ENCODE measurements around the gene LIN7B. TPM values are rescaled to one million over a fixed set of nuclear protein-coding genes. Genes with fewer than 3 reads are reported as not detected.

Gene LIN7B
- total and polyA plus RNA-seq, 2 of the 13 experiments (the other 11 are each of a cell fraction or from before 2014, with no cell fraction given), result 5.3 to 7.6 TPM

DNA sequence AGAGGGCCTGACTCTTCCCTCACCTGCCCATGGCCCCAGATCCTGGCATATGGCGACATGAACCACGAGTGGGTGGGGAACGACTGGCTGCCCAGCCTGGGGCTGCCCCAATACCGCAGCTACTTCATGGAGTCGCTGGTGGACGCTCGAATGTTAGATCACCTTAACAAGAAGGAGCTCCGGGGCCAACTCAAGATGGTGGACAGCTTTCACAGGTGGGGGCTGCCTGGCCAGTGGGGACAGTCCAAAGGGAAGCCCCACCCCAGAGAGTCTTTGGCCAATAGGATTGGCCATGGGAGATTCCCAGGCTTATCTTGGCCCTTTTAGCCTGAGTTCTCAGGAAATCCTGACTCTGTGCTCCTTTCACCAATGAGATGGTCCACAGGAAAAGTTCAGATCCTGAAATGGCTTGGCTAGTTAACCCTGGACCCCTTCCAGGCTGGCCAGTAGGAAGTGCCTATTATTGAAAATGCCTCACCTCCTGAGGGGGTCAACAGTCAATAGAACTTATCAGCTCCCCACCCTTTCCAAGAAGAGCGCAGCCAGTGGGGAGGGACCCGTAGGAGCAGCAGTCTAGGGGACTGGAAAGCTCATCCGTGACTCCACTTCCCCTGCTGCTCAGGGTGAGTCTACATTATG, 34.0 kb downstream of the LIN7B start (continued):
- TF ChIP-seq, protein P1, sequence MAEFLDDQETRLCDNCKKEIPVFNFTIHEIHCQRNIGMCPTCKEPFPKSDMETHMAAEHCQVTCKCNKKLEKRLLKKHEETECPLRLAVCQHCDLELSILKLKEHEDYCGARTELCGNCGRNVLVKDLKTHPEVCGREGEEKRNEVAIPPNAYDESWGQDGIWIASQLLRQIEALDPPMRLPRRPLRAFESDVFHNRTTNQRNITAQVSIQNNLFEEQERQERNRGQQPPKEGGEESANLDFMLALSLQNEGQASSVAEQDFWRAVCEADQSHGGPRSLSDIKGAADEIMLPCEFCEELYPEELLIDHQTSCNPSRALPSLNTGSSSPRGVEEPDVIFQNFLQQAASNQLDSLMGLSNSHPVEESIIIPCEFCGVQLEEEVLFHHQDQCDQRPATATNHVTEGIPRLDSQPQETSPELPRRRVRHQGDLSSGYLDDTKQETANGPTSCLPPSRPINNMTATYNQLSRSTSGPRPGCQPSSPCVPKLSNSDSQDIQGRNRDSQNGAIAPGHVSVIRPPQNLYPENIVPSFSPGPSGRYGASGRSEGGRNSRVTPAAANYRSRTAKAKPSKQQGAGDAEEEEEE (CRISPR knock-in tag; IDR thresholded peaks at IDR 0.05; ENCODE audit: borderline replicate concordance), result no peak
- TF ChIP-seq, protein P2, sequence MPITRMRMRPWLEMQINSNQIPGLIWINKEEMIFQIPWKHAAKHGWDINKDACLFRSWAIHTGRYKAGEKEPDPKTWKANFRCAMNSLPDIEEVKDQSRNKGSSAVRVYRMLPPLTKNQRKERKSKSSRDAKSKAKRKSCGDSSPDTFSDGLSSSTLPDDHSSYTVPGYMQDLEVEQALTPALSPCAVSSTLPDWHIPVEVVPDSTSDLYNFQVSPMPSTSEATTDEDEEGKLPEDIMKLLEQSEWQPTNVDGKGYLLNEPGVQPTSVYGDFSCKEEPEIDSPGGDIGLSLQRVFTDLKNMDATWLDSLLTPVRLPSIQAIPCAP (CRISPR knock-in tag; IDR thresholded peaks at IDR 0.05; ENCODE audit: low read depth), result no peak

DNA sequence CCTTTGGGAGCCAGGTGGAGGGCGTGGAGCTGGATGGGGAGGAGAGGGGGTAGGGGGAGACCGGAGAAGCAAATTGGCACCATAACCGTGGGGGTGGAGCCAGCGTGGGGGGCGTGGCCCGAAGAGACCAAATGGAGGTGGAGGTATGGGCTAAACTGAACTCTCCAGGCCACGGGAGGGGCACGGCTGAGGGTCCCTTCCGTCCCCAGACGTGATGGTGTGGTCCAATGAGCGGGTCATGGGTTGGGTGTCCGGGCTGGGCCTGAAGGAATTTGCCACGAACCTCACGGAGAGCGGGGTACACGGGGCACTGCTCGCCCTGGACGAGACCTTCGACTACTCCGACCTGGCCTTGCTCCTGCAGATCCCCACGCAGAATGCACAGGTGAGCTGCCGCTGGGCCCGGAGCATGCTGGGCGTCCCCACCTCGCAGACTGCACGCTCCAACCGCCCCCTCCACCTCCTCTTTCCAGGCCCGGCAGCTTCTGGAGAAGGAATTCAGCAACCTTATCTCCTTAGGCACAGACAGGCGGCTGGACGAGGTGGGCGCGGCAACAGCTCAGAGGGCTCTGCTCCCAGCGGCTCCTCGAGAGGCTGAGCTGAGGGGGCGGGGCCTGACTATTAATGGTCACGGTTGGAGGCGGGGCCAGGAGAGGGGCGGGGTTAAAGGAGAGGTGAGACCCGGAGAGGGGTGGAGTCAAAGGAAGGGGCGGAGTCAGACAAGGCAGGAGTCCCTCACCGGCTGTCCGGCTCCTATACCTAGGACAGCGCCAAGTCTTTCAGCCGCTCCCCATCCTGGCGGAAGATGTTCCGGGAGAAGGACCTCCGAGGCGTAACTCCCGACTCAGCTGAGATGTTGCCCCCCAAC, 34.8 kb downstream of the LIN7B start:
- no peaks in the 10 kb centered on the region for H3K36me3 ChIP-seq (replicated peaks in 1 of 2; ENCODE audit: control insufficient read depth in 1 of 2, insufficient read depth in 2 of 2, low read length in 2 of 2)
- H3K4me2 ChIP-seq (ENCODE audit: low read depth, low read length), result peak overlapping the region; percentile 94
- ChIA-PET POLR2A (interaction anchor here (0.6 to 3.2 kb wide), 10 partner anchors 10 to 942 kb away, joined by 3 to 21 read pairs (median 6); partner anchors contain the start of genes GYS1, LIN7B and RUVBL2), CTCF (ENCODE audit: low intra/inter-chr PET ratio, low total read pairs) (no interaction called here)
- H3K9ac ChIP-seq (ENCODE audit: insufficient read depth, low read depth, low read length), result peak overlapping the region; percentile 77
- peak overlapping the region; percentile 77 for H3K27ac ChIP-seq (ENCODE audit: extremely low read length, insufficient read depth, low read length)
- in situ Hi-C loops (cut with HindIII; ENCODE audit: extremely low pct_ligation_motif_present, low pct_unique_long_range_greater_than_20kb), result no loop called here
- H3K27me3 ChIP-seq (ENCODE audit: control insufficient read depth in 1 of 2, insufficient read depth in 2 of 2, low read length in 2 of 2), result no peaks in the 10 kb centered on the region; a peak in 2 of 5 replicates
- H3K9me3 ChIP-seq (ENCODE audit: low read length), result no peaks in the 10 kb centered on the region
- BruUV-seq (replicated peaks), result no TSS peak
- intact Hi-C loops (cut with micrococcal nuclease; ENCODE audit: unreplicated experiment), result loop anchor here (1.0 to 5.0 kb wide), 2 partner anchors 30 to 52 kb away; partner anchors contain the start of genes C19orf73 and PPFIA3
- peak; percentile 66 for ATAC-seq
- H3K4me1 ChIP-seq (ENCODE audit: insufficient read depth, low read length), result peaks cover 54% of the 10 kb centered on the region
- H3K79me2 ChIP-seq (ENCODE audit: insufficient read depth, low read length), result no peaks in the 10 kb centered on the region
- no peaks in the 10 kb centered on the region for H4K20me1 ChIP-seq (ENCODE audit: insufficient read depth, low read length)
- H3K4me3 ChIP-seq (replicated peaks in 1 of 3; ENCODE audit: insufficient read depth in 1 of 3, low read depth in 2 of 3, low read length in 3 of 3), result peak overlapping the region; percentile 53 to 86 (median 63)
- WGBS (ENCODE audit: low lambda C conversion rate), result 9% methylated on average over 16 of the region's 49 CpGs
- H2AFZ ChIP-seq (ENCODE audit: low read length), result no peak overlapping the region
- DNase-seq (ENCODE audit: low spot score), result peak; percentile 86
- peak; percentile 83 for FAIRE-seq
- TF ChIP-seq ZNF672 (CRISPR knock-in tag; IDR thresholded peaks at IDR 0.05) (no peak), ZNF816 (CRISPR knock-in tag; IDR thresholded peaks at IDR 0.05; ENCODE audit: borderline replicate concordance) (no peak), NR2F2 (IDR thresholded peaks at IDR 0.05; ENCODE audit: borderline replicate concordance, low read depth) (no peak), TCF12 (IDR thresholded peaks at IDR 0.05) (no peak), TCF12 (CRISPR knock-in tag; IDR thresholded peaks at IDR 0.05) (peak; percentile 55; the same call in 1 of the 2 replicates), MED13 (CRISPR knock-in tag; IDR thresholded peaks at IDR 0.05) (peak; percentile 43; the same call in 1 of the 2 replicates), CAMTA2 (CRISPR knock-in tag; IDR thresholded peaks at IDR 0.05; ENCODE audit: borderline replicate concordance) (0 out of 2 replicates have a peak, but pooled peaks have one; percentile 45), AGO1 (IDR thresholded peaks at IDR 0.05; ENCODE audit: low read depth, low read length, poor library complexity, severe bottlenecking) (peak; percentile 39), POGZ (CRISPR knock-in tag; IDR thresholded peaks at IDR 0.05) (peak; percentile 18), ATF7-NPFF (CRISPR knock-in tag; IDR thresholded peaks at IDR 0.05; ENCODE audit: low read depth) (peak; percentile 42; the same call in 1 of the 2 replicates), ZNF776 (CRISPR knock-in tag; IDR thresholded peaks at IDR 0.05) (0 out of 2 replicates have a peak, but pooled peaks have one; percentile 55)
- TF ChIP-seq, protein P3, sequence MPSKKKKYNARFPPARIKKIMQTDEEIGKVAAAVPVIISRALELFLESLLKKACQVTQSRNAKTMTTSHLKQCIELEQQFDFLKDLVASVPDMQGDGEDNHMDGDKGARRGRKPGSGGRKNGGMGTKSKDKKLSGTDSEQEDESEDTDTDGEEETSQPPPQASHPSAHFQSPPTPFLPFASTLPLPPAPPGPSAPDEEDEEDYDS (CRISPR knock-in tag; IDR thresholded peaks at IDR 0.05), result peak; percentile 97
- TF ChIP-seq, protein P4, sequence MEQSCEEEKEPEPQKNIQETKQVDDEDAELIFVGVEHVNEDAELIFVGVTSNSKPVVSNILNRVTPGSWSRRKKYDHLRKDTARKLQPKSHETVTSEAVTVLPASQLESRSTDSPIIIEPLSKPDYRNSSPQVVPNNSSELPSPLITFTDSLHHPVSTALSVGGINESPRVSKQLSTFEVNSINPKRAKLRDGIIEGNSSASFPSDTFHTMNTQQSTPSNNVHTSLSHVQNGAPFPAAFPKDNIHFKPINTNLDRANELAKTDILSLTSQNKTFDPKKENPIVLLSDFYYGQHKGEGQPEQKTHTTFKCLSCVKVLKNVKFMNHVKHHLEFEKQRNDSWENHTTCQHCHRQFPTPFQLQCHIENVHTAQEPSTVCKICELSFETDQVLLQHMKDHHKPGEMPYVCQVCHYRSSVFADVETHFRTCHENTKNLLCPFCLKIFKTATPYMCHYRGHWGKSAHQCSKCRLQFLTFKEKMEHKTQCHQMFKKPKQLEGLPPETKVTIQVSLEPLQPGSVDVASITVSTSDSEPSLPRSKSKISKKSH (CRISPR knock-in tag; IDR thresholded peaks at IDR 0.05; ENCODE audit: borderline replicate concordance), result peak; percentile 55; the same call in 1 of the 2 replicates

Measured in HepG2 (cell line).